Ecto neural progenitor cell (in vitro differentiated cells): ENCODE measurements around the gene GPR157.

Source experiments
- DNase-seq: peaks from one replicate; pipeline ENCODE4 v3.0.0-alpha.2; 2018; ENCODE audit warnings: low spot score

GPR157 gene

GRCh38 chr1:9061252-9061960, 67.5 kb downstream of the GPR157 start:
- DNase-seq, result no peak

GRCh38 chr1:9059891-9060744, 68.8 kb downstream of the GPR157 start:
- no peak for DNase-seq

GRCh38 chr1:9058465-9058864, 70.4 kb downstream of the GPR157 start:
- no peak for DNase-seq

GRCh38 chr1:9057851-9058250, 71.1 kb downstream of the GPR157 start:
- DNase-seq, result no peak

GRCh38 chr1:9052272-9053049, 76.4 kb downstream of the GPR157 start:
- DNase-seq, result no peak

- no peak for DNase-seq
Observed at GRCh38 chr1:9051379-9051778, 77.5 kb downstream of the GPR157 start.

- no peak for DNase-seq
Observed at GRCh38 chr1:9050803-9051202, 78.1 kb downstream of the GPR157 start.
